Measurements from ENCODE around the gene TMEM186.
A peak's percentile ranks its signal among the peaks of the same experiment; 100 is the strongest.
"Not testable (repeated sequence)": the region's sequence is repeated elsewhere in the genome, so short reads cannot be mapped to it uniquely, and the experiment has no call there.

Gene TMEM186

DNA sequence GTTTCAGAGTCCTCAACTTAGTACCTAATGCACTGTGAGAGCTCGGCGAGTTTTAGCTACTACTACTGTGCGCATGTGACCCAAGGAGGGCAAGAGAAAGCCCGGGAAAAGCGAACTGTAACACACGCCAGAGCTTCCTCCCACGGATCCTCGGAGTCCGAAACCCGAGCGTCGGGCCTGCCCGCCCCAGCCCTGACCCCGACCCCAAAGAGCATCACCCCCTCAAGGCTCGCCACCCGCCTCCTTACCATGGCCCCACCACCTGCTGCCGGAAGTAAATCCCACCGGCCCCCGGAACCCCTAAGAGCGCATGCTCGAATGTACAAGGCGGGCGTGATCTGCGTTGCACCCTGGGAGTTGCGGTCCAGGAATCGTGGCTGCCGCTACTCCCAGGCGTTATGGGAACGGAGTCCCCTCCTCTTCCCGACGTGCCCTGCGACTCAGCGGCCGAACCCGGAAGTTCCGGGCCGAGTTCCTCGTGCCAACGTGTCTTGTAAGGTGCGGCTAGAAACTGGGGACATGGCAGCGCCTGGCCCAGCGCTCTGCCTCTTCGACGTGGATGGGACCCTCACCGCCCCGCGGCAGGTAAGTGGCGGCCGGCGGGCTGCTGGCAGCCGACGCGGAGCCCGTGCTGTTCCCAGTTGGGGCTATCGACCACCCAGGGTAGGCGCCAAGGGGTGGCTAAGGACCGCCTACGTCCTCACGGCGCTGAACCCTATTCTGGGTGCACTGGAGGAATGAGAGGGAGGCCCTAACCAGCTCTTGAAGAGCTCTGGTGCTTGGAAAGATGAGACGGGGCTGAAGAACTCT lies at the start of gene TMEM186, which contains the start of gene PMM2:
Gene TMEM186 (minus strand): TSS at position 276 of the 810 bp plus-strand sequence. CDS start 25 bp downstream, at position 251.
Gene PMM2 (plus strand): TSS at position 476 of the 810 bp plus-strand sequence. CDS start 44 bp downstream, at position 520.
- peak; percentile 68 for FAIRE-seq

DNA sequence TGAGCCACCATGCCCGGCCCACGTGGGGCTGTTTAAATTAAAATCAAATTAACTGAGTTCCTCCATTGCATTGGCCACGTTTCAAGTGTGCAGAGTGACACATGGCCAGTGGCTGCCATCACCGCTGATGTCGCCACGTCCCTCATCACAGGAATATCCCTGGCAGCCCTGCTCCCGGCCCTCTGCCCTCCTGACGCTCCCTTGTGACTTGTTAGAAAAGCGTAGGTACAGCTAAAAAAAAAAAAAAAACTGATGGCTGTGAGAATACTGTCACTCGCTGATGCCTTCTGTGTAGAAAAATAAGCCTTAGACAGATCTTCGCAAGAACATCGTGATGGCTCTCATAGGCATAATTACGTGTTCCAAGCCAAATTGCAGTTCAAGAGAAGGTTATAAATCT lies 49.7 kb upstream of the TMEM186 start:
- FAIRE-seq = no peak

GRCh38 chr16:8846401-8846932 lies 49.0 kb upstream of the TMEM186 start:
- no peak for FAIRE-seq

DNA sequence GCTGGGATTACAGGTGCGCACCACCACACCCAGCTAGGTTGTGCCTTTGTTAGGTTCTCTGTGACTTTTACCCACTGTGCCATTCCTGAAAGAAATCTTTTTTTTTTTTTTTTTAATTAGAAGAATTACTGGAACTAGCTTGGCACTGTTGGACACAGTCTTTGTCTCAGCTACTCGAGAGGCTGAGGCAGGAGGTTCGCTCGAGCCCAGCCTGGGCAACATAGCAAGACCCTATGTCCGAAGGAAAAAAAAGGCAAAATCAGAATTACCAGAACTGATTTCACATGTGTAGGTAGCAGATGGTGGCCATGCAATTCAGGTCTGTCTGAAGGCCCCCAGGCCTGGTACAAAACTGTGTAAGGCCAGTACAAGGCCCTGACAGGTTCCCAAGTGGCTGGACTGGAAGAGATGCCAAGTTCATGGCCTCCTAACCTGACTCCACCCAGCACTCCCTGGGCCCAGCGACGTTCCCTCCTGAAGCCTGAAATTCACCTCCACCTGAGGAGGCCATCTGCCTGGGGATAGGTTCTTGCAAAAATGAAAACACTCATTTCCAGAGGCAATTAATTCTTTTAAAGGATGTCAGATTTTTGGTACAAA lies 48.4 kb upstream of the TMEM186 start:
- no peak for FAIRE-seq

DNA sequence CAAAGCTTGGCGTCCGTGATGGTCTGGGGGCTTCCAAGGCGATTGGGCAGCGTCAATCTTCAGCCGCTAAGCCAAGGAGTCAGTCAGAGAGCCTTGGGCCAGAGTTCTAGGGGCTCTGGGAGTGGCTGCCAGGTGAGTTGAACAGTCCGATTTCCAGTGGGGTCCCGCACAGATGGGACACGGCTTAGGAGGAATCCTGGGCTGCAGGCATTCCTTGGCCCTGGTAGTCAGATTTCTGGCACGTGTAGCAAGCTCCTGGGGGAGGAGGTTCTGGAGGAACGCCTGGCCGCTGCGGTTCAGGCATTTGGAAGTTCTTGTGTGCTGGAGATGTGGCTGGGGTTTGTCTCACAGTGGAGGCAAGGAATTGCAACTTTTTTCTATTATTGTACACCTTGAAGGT lies 45.9 kb upstream of the TMEM186 start:
- not testable (repeated sequence) for FAIRE-seq

DNA sequence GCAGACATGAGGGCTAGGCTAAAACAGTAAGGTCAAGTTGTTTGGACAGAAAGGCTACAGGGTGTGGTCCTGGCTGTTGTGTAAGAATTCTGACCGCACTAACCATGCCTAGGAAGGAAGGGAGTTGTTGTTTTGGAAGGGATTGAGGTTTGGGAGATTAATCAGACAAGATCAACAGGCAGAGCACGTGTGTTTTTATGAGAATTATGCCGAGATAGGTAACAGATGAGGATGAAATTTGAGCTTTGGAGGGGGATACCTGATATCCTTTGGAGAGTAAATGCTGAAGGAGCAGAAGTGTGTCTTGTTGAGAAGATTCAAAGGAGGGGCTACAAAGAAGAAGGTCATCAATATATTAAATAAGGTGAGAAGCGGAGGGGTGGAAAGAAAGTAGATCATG lies 44.6 kb upstream of the TMEM186 start:
- not testable (repeated sequence) for FAIRE-seq

GRCh38 chr16:8837594-8837993 lies 40.2 kb upstream of the TMEM186 start:
- FAIRE-seq = not testable (repeated sequence)

GRCh38 chr16:8836797-8837196 lies 39.4 kb upstream of the TMEM186 start:
- FAIRE-seq = not testable (repeated sequence)

DNA sequence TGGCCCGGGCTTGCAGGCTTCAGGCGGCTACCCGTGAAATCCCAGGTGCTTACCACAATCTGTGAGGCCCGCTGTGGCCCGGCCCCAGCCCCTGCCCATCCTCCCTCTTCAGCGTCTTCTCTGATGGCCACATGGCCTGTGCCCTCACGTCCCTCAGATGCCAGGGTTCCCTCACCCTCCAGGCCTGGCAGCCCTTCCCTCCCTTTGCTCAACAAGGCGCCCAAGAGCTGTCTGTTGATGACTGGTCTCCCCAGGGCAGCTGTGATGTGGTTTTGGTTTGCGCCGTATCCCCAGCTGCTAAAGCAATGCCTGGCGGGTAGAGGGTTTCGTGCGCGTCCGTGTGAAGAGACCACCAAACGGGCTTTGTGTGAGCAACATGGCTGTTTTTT lies 35.3 kb upstream of the TMEM186 start:
- FAIRE-seq = no peak

DNA sequence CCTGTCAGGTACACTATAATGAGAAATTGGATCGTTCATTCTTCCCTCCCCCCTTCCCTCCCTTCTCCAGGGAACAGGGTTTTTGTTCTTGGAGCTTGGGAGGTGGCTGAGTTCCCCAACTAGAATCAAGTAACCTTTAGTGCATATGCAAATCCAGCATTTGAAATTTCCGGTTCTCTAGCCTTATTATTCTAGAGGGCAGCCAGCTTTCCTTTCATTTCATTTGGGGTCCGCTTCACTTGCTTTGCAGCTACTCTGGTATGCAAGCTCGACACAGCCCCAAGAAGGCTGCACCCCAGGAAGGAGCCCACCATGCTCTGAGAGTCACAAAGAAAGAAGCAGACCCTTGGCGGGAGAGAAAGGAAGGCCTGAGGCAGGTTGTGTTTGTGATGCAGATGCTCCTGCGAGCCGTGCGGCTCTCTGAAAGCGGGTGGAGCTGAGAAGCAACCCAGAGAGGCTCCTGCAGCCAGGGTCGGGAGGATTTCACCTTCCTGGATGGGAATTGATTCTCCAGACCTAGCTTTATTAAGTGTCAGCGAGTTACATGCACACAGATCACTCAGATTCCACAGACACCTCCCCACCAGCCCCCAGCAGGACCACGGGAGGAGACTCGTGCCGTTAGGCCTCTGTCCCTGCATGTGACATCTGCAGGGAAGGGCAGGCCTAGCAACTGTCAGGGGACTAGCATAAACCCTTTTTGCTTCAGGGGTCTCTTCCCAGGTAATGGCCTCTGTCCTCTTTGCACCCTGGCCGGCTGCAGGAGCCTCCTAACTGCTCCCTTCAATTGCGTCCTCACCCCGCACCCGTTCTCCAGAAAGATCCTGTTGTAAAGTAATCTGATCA lies 34.7 kb upstream of the TMEM186 start:
- FAIRE-seq = no peak

- FAIRE-seq = no peak
Measured at GRCh38 chr16:8831450-8831849, 34.0 kb upstream of the TMEM186 start.

DNA sequence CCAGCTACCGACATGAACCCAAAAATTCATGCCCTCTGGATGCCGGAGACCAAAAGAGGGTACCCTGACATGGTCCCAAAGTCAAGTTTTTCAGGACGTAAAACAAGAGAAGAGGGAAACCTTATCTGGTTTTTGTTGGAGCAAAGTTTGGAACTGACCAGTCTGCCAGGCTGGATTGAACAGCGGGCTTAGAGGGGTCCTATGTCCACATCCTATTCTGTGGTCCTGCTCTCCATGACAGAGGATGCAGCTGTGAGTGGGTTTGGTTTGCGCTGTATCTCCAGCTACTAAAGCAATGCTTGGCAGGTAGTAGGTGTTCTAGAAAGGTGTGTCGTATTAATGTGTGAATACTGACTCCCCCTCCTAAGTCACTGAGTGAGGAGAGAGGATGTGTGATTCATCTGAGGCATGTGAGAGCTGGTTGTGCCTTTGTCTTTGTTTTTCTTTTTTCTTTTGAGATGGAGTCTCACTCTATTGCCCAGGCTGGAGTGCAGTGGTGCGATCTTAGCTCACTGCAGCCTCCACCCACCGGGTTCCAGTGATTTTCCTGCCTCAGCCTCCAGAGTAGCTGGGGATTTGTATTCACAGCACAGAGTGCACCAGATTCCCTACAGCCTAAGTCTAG lies 31.2 kb upstream of the TMEM186 start:
- no peak for FAIRE-seq

GRCh38 chr16:8826278-8826879 lies 28.9 kb upstream of the TMEM186 start:
- FAIRE-seq = no peak

DNA sequence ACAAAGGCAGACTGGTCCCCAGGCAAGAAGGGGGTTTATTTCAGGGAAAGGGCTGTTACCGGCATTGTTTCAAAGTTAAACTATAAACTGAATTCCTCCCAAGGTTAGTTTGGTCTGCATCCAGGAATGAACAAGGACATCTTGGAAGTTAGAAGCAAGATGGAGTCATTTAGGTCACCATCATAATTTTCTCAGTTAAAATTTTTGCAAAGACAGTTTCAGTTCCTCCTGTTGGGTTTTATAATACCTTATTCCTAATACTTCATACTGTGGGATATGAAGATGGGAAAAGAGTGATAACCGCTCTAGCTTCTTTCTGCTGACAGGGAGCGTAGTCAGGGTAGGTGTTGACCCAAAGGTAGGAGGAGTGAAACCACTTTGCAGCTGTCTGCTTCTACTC lies 25.0 kb upstream of the TMEM186 start:
- FAIRE-seq = no peak

- FAIRE-seq = no peak
Measured at GRCh38 chr16:8819411-8820034, 22.1 kb upstream of the TMEM186 start.

DNA sequence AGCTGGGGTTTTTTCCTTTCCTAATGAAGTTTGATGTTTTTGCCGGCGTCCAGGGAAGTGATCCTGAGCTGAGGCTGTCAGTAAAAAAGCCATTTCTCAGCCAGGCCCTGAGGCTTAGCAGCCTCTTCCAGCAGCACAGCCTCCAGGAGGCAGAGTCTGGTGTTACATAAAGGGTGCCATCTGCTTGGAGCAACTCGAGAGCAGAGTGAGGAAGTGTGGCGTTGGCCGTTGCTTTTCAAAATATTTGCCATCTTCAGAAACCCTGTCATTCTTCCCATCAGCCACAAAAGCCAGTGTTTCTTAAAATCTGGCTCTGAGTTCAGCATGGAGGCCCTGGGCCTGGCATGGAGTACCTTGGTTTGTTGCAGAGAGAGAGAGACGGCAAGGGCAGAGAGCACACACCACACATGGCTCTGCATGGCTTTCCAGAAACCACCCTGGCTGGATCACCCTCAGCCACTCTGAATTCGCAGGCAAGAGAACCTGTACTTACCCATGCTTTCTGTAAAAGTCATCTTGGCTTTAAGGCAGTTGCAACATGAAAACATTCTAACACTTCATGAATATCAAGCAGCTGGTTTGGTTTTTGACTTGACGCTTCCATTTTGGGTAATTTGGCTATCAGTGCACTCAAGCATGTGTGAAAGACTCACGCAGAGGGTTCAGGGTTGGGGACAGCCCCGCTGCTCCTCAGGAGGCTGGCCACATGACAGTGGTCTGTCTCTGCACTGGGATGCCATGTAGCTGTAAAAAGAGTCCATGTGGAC lies 21.2 kb upstream of the TMEM186 start:
- no peak for FAIRE-seq

GRCh38 chr16:8816967-8817655 lies 19.7 kb upstream of the TMEM186 start:
- no peak for FAIRE-seq

DNA sequence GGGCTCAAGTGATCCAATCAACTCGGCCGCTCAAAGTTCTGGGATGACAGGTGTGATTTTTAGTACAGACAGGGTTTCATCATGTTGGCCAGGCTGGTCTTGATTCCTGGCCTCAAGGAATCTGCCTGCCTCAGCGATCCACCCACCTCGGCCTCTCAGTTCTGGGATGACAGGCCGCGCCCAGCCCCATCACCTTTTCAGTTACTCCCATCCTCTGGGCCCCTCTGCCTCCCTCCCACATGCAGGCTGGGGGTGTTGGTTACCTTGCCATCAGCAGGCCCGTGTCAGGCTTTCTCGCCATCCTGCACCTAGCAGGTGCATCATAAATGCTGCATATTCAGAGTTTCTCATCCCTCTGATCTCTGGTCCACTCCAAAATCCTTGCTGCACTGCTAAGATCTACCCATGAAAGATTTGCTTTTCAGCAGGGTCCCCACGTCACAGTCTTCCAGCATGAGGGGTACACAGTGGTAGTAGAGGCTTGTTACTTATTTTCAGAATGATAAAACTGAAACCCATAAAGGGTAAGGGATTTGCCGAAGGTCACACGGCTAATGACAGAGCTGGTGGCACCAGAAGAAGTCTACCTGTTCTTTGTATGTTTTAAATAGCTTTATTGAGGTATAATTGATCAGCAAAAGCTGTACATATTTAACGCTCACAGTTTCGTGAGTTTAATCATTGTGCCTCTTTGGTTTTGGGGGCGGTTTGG lies 16.8 kb upstream of the TMEM186 start:
- FAIRE-seq = no peak

GRCh38 chr16:8812162-8812843 lies 14.9 kb upstream of the TMEM186 start:
- no peak for FAIRE-seq
